Measurements from ENCODE around the gene MPP1.

MPP1 gene

GRCh38 chrX:154804261-154804956, 876 bp downstream of the MPP1 start:
- Histone ChIP-seq H3K4me3 (ENCODE audit: low read length in 2 of 2) (peak overlapping the region in 1 of 2 donors; percentile 39), H3K79me1 (ENCODE audit: low read depth, low read length) (no peaks in the 10 kb centered on the region), H4K91ac (ENCODE audit: low read depth, low read length, poor library complexity) (no peak overlapping the region), H3K4ac (ENCODE audit: low read length) (no peak overlapping the region), H3K27ac (replicated peaks; ENCODE audit: low read length) (no peak overlapping the region), H4K8ac (ENCODE audit: low read depth, low read length) (no peak overlapping the region), H2BK12ac (ENCODE audit: low read length) (no peak overlapping the region), H3K9me3 (replicated peaks in 1 of 2; ENCODE audit: control insufficient read depth in 2 of 2, insufficient read depth in 1 of 2, low read depth in 1 of 2, low read length in 2 of 2) (peaks cover 0 to 19% of the 10 kb centered on the region in 2 donors), H3K4me1 (ENCODE audit: control insufficient read depth in 2 of 2, insufficient read depth in 1 of 2, low read depth in 1 of 2, low read length in 2 of 2) (peaks cover 7 to 8% of the 10 kb centered on the region in 2 donors), H2BK5ac (ENCODE audit: low read length) (no peak overlapping the region), H3K23ac (ENCODE audit: low read depth, low read length, poor library complexity) (no peak overlapping the region), H3K18ac (ENCODE audit: low read length) (no peak overlapping the region), H3K9ac (ENCODE audit: low read depth, low read length, poor library complexity) (no peak overlapping the region), H2BK15ac (ENCODE audit: low read length) (no peak overlapping the region), H3K14ac (ENCODE audit: low read length) (no peak overlapping the region), H3K36me3 (replicated peaks in 1 of 2; ENCODE audit: control insufficient read depth in 2 of 2, insufficient read depth in 2 of 2, low read length in 2 of 2) (no peaks in the 10 kb centered on the region), H2BK120ac (ENCODE audit: low read depth, low read length) (no peak overlapping the region), H2AFZ (ENCODE audit: low read length) (no peak overlapping the region), H3K27me3 (ENCODE audit: control insufficient read depth in 3 of 3, insufficient read depth in 3 of 3, low read depth in 1 of 3, low read length in 3 of 3) (peaks cover 0 to 82% (median 44%) of the 10 kb centered on the region in 3 experiments), H3K4me2 (ENCODE audit: insufficient read depth, low read length, poor library complexity, severe bottlenecking) (peak overlapping the region; percentile 77), H2AK5ac (ENCODE audit: low read depth, low read length) (no peak overlapping the region)
- no peak for DNase-seq (ENCODE audit: low spot score)
- WGBS, 2 donors (ENCODE audit: extremely low coverage in 2 of 2, insufficient read length in 2 of 2, insufficient replicate concordance in 1 of 2): no CpG with 5 or more reads among the region's 7 CpGs

- Histone ChIP-seq H3K23ac (ENCODE audit: low read depth, low read length, poor library complexity) (no peak overlapping the region), H3K79me1 (ENCODE audit: low read depth, low read length) (no peaks in the 10 kb centered on the region), H3K27me3 (ENCODE audit: control insufficient read depth in 3 of 3, insufficient read depth in 3 of 3, low read depth in 1 of 3, low read length in 3 of 3) (peaks cover 0 to 82% (median 44%) of the 10 kb centered on the region in 3 experiments), H4K8ac (ENCODE audit: low read depth, low read length) (no peak overlapping the region), H3K9ac (ENCODE audit: low read depth, low read length, poor library complexity) (no peak overlapping the region), H2BK5ac (ENCODE audit: low read length) (no peak overlapping the region), H2BK15ac (ENCODE audit: low read length) (no peak overlapping the region), H2BK120ac (ENCODE audit: low read depth, low read length) (no peak overlapping the region), H3K18ac (ENCODE audit: low read length) (no peak overlapping the region), H4K91ac (ENCODE audit: low read depth, low read length, poor library complexity) (no peak overlapping the region), H2BK12ac (ENCODE audit: low read length) (no peak overlapping the region), H3K36me3 (replicated peaks in 1 of 2; ENCODE audit: control insufficient read depth in 2 of 2, insufficient read depth in 2 of 2, low read length in 2 of 2) (no peaks in the 10 kb centered on the region), H2AK5ac (ENCODE audit: low read depth, low read length) (no peak overlapping the region), H3K9me3 (replicated peaks in 1 of 2; ENCODE audit: control insufficient read depth in 2 of 2, insufficient read depth in 1 of 2, low read depth in 1 of 2, low read length in 2 of 2) (peaks cover 0 to 14% of the 10 kb centered on the region in 2 donors), H2AFZ (ENCODE audit: low read length) (no peak overlapping the region), H3K4ac (ENCODE audit: low read length) (no peak overlapping the region), H3K4me2 (ENCODE audit: insufficient read depth, low read length, poor library complexity, severe bottlenecking) (no peak overlapping the region), H3K4me3 (ENCODE audit: low read length in 2 of 2) (no peak overlapping the region), H3K27ac (replicated peaks; ENCODE audit: low read length) (no peak overlapping the region), H3K4me1 (ENCODE audit: control insufficient read depth in 2 of 2, insufficient read depth in 1 of 2, low read depth in 1 of 2, low read length in 2 of 2) (peaks cover 11 to 13% of the 10 kb centered on the region in 2 donors), H3K14ac (ENCODE audit: low read length) (no peak overlapping the region)
- WGBS, 2 donors (ENCODE audit: extremely low coverage in 2 of 2, insufficient read length in 2 of 2, insufficient replicate concordance in 1 of 2): no CpG with 5 or more reads among the region's 2 CpGs
- DNase-seq (ENCODE audit: low spot score): no peak
Measured at GRCh38 chrX:154802947-154803346, 2.3 kb downstream of the MPP1 start.

GRCh38 chrX:154800478-154801210, 4.6 kb downstream of the MPP1 start:
- Histone ChIP-seq H3K27me3 (ENCODE audit: control insufficient read depth in 3 of 3, insufficient read depth in 3 of 3, low read depth in 1 of 3, low read length in 3 of 3) (peaks cover 0 to 79% (median 40%) of the 10 kb centered on the region in 3 experiments), H4K8ac (ENCODE audit: low read depth, low read length) (no peak overlapping the region), H2BK15ac (ENCODE audit: low read length) (no peak overlapping the region), H3K36me3 (replicated peaks in 1 of 2; ENCODE audit: control insufficient read depth in 2 of 2, insufficient read depth in 2 of 2, low read length in 2 of 2) (no peaks in the 10 kb centered on the region), H3K4ac (ENCODE audit: low read length) (no peak overlapping the region), H3K79me1 (ENCODE audit: low read depth, low read length) (no peaks in the 10 kb centered on the region), H2AFZ (ENCODE audit: low read length) (no peak overlapping the region), H4K91ac (ENCODE audit: low read depth, low read length, poor library complexity) (no peak overlapping the region), H3K14ac (ENCODE audit: low read length) (no peak overlapping the region), H2BK12ac (ENCODE audit: low read length) (no peak overlapping the region), H3K4me3 (ENCODE audit: low read length in 2 of 2) (no peak overlapping the region), H3K9me3 (replicated peaks in 1 of 2; ENCODE audit: control insufficient read depth in 2 of 2, insufficient read depth in 1 of 2, low read depth in 1 of 2, low read length in 2 of 2) (no peaks in the 10 kb centered on the region), H2BK120ac (ENCODE audit: low read depth, low read length) (no peak overlapping the region), H2BK5ac (ENCODE audit: low read length) (no peak overlapping the region), H3K4me2 (ENCODE audit: insufficient read depth, low read length, poor library complexity, severe bottlenecking) (no peak overlapping the region), H3K18ac (ENCODE audit: low read length) (no peak overlapping the region), H3K4me1 (ENCODE audit: control insufficient read depth in 2 of 2, insufficient read depth in 1 of 2, low read depth in 1 of 2, low read length in 2 of 2) (peaks cover 11 to 13% of the 10 kb centered on the region in 2 donors), H3K27ac (replicated peaks; ENCODE audit: low read length) (no peak overlapping the region), H3K9ac (ENCODE audit: low read depth, low read length, poor library complexity) (no peak overlapping the region), H2AK5ac (ENCODE audit: low read depth, low read length) (no peak overlapping the region), H3K23ac (ENCODE audit: low read depth, low read length, poor library complexity) (no peak overlapping the region)
- no CpG with 5 or more reads among the region's 8 CpGs for WGBS, 2 donors (ENCODE audit: extremely low coverage in 2 of 2, insufficient read length in 2 of 2, insufficient replicate concordance in 1 of 2)
- DNase-seq (ENCODE audit: low spot score): no peak

Measured in neuronal stem cell (in vitro differentiated cells).